Activated CD4-positive, alpha-beta memory T cell treated with anti-CD3 and anti-CD28 coated beads, Interleukin-2, amount 10 ng/mL, durations not matched to agents 7 days and 5 days (primary cell): ENCODE data around the gene METRN. TPM values are rescaled to one million over a fixed set of nuclear protein-coding genes. Genes with fewer than 3 reads are reported as not detected.
A peak's percentile ranks its signal among the peaks of the same experiment; 100 is the strongest.
"Not testable (repeated sequence)": the region's sequence is repeated elsewhere in the genome, so short reads cannot be mapped to it uniquely, and the experiment has no call there.

Experiments used
- CTCF ChIA-PET: fragments of 350-600 bp; sonication (Branson Sonifier 250); formaldehyde crosslinking; loops from one replicate; lab custom pipeline; 2021; ENCODE audit warnings: antibody characterized with exemption, inconsistent platforms; lab: Charles Lee
- POLR2A ChIA-PET: fragments of 350-600 bp; sonication (Branson Sonifier 250); formaldehyde crosslinking; loops from one replicate; lab custom pipeline; 2021; ENCODE audit warnings: antibody characterized with exemption; lab: Charles Lee
- DNase-seq: peaks from one replicate; pipeline ENCODE4 v3.0.0-alpha.2; 2020
- H3K27ac Mint-ChIP-seq: one replicate; pipeline ENCODE4 v1.8.0; 2021; ENCODE audit warnings: mild to moderate bottlenecking, mixed read lengths
- H3K27me3 Mint-ChIP-seq: one replicate; pipeline ENCODE4 v1.8.0; 2021; ENCODE audit warnings: mixed read lengths
- H3K36me3 Mint-ChIP-seq: one replicate; pipeline ENCODE4 v1.8.0; 2021; ENCODE audit warnings: low read depth, mixed read lengths
- H3K4me1 Mint-ChIP-seq: one replicate; pipeline ENCODE4 v1.8.0; 2021; ENCODE audit warnings: mixed read lengths
- H3K4me3 Mint-ChIP-seq: one replicate; pipeline ENCODE4 v1.8.0; 2021; ENCODE audit warnings: mild to moderate bottlenecking, mixed read lengths
- H3K9me3 Mint-ChIP-seq: one replicate; pipeline ENCODE4 v1.8.0; 2021; ENCODE audit warnings: mixed read lengths
- total RNA-seq, 2 experiments: library from RNA; stranded (reverse); gene quantifications; one replicate each; pipeline ENCODE4 v1.2.3, GENCODE V29; 2021

Gene METRN
- total RNA-seq, 2 experiments from 2014 or later = 4.4 to 6.2 TPM

DNA sequence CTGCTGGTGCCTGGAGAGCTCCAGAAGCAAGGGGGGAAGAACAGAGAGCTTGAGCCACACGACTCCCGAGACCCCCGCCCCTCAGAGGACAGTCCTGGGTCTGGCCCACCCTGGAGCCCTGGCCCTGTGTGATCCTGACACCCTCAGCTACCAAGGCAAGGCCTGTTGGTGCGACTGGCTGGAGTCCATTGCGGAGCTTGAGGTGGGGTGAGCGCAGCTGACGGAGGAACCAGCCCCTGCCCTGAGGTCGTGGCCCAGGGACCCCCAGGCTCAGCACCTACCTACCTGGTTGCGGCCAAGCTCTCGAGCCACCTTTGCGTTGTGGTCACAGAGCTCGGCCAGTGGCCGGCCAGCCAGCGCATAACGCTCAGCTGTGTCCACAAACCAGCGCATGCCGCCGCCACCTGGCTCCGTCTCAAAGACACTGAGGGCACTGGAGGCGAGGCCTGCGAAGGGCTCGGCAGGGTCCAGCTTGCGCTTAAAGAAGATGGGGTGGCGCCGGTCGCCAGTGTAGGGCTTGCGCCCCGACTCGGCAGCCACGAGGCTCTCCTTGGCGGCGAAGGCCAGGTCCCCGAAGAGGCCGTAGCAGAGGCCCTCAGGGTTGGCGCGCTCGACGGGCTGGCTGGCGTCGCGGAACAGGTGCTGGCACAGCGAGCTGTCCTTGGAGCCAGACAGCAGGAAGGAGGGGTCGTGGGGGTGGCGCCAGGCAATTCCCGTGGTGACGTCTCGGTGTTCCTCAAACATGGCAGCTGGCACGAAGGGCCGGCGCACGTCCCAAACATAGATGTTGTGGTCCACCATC lies 28.3 kb upstream of the METRN start:
- no peak for DNase-seq
- CTCF ChIA-PET = interaction anchor here (0.9 to 1.3 kb wide), 2 partner anchors 9 to 19 kb away, joined by 3 to 4 read pairs; partner anchors contain the start of gene RHOT2
- Mint-ChIP-seq H3K4me3 (no peak overlapping the region), H3K9me3 (no peaks in the 10 kb centered on the region), H3K27me3 (no peaks in the 10 kb centered on the region), H3K27ac (no peak overlapping the region), H3K36me3 (peaks cover 25% of the 10 kb centered on the region), H3K4me1 (peaks cover 51% of the 10 kb centered on the region)
- POLR2A ChIA-PET = interaction anchor here (1.0 kb wide), 1 partner anchor 9 kb away, joined by 3 read pairs; no protein-coding TSS in a partner anchor

DNA sequence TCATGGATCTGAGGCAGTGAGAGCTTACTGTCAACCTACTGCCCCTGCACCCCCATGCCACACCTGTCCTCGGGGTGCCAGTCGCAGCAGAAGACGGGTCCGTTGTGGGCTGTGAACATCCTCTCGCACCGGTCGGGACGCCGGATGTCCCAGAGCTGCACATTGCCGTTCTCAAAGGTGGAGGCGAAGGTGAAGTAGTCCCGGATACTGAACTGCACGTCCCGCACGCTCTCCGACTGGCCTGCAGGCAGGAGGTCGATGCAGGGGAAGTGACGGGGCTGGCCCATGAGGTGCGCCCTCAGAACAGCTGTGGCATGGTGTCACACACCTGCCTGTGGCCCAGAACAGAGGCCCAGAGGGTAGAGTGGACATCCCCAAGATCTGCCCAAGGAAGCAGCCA lies 27.4 kb upstream of the METRN start:
- Mint-ChIP-seq H3K4me1 (peaks cover 46% of the 10 kb centered on the region), H3K36me3 (peaks cover 19% of the 10 kb centered on the region), H3K9me3 (no peaks in the 10 kb centered on the region), H3K27ac (no peak overlapping the region), H3K27me3 (no peaks in the 10 kb centered on the region), H3K4me3 (no peak overlapping the region)
- no peak for DNase-seq
- ChIA-PET POLR2A (interaction anchor here (1.0 kb wide), 1 partner anchor 9 kb away, joined by 3 read pairs; no protein-coding TSS in a partner anchor), CTCF (no interaction called here)

DNA sequence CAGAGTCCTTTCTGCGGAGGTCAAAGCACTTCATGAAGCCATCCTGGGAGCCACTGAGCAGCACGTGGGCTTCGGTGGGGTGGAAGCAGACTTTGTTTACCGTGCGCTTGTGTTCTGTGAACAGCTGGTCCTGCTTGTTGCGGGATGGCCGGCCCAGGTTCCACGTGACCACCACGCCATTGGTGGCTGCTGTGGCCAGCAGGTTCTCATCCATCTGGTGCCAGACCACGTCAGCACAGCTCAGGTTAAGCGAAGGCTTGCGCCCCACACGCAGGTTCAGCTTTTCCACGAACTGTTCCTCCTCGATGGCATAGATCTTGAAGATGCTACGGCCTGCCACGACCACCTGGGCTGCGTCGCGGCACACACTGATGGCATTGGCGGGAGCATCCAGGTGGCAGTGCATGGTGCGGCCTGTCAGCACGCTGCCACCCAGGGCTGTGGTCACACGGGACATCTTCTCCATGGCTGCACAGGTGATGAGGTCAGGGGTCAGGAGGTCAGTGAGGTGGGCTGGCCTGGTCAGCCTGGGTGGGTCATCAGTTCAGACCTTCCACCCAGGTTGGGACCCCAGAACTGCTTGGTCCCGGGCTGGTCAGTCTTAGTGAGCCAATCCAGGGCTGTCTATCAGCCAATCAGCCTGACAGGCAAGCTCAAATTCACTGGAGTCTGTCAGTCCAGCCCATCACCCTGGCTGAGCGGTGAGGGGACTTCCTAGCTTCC lies 25.6 kb upstream of the METRN start:
- ChIA-PET POLR2A (interaction anchor here (0.9 to 3.3 kb wide), 16 partner anchors 9 to 731 kb away, joined by 3 to 35 read pairs (median 6); partner anchors contain the start of genes ANTKMT, CHTF18, MCRIP2 and METTL26), CTCF (interaction anchor here (1.0 kb wide), 2 partner anchors 14 to 31 kb away, joined by 3 read pairs; partner anchors contain the start of gene RHBDL1)
- DNase-seq = no peak
- Mint-ChIP-seq H3K27me3 (no peaks in the 10 kb centered on the region), H3K9me3 (no peaks in the 10 kb centered on the region), H3K27ac (peak overlapping the region; percentile 85), H3K4me3 (peak overlapping the region; percentile 84), H3K4me1 (peaks cover 37% of the 10 kb centered on the region), H3K36me3 (peaks cover 12% of the 10 kb centered on the region)

DNA sequence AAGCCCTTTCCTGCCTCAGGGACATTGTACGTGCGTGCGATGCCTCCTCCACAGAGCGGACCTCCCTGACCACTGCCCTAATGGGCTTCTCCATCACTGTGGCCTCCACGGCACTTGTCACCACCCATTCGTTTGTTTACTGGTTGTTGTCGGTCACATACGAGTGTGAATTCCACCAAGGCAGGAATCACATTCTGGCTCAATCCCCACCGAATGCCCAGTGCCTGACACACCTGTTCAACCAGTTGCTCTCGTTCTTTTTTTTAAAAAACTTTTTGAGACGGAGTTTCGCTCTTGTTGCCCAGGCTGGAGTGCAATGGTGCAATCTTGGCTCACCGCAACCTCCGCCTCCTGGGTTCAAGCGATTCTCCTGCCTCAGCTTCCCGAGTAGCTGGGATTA lies 23.7 kb upstream of the METRN start:
- DNase-seq, CTCF ChIA-PET, H3K27me3 Mint-ChIP-seq, H3K9me3 Mint-ChIP-seq, H3K27ac Mint-ChIP-seq: not testable (repeated sequence)
- Mint-ChIP-seq H3K4me3 (peak overlapping the region; percentile 55), H3K4me1 (peaks cover 41% of the 10 kb centered on the region), H3K36me3 (peaks cover 11% of the 10 kb centered on the region)
- POLR2A ChIA-PET = interaction anchor here (1.1 to 3.3 kb wide), 4 partner anchors 11 to 41 kb away, joined by 3 to 35 read pairs (median 13); partner anchors contain the start of genes CCDC78, RHBDL1, STUB1 and WDR90

DNA sequence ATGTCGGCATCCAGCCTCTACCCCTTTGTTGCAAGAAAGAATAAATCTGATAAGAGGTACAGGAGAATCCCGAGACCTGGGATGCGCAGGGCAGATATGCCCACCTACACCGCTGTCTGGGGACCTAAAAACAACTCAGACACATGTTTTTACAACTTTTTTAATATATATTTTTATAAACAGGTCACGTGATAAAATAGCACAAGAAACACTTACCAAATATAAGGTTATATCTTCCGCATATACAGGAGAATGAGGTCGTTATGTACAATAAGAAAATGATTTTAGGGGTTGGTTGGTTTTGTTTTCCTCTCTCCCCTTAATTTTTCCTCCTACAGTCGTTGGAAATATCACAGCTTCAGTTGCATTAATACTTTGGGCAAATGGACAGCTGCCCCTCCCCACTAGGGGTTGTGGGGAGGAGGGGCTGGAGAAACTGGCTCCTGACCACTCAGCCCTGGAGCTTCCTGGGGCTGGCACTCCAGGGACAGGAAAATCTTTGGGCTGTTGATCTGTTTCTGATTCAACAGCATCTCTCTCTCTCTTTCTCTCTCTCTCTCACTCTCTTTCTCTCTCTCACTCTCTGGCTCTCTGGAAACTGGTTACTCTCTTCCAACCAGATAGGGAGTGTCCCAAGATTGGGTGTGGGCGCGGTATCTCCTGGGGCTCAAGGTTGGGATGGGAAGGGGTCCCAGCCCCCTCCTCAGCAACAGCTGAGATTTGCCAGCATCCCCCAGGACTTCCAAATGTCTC lies 22.4 kb upstream of the METRN start:
- peaks cover 3% of the 10 kb centered on the region for H3K27me3 Mint-ChIP-seq
- ChIA-PET CTCF (no interaction called here), POLR2A (interaction anchor here (1.0 to 1.4 kb wide), 3 partner anchors 10 to 23 kb away, joined by 3 to 4 read pairs (median 4); partner anchors contain the start of genes METRN and STUB1)
- H3K36me3 Mint-ChIP-seq = peaks cover 7% of the 10 kb centered on the region
- DNase-seq = no peak
- no peak overlapping the region for H3K4me3 Mint-ChIP-seq
- H3K9me3 Mint-ChIP-seq = no peaks in the 10 kb centered on the region
- no peak overlapping the region for H3K27ac Mint-ChIP-seq
- peaks cover 50% of the 10 kb centered on the region for H3K4me1 Mint-ChIP-seq

DNA sequence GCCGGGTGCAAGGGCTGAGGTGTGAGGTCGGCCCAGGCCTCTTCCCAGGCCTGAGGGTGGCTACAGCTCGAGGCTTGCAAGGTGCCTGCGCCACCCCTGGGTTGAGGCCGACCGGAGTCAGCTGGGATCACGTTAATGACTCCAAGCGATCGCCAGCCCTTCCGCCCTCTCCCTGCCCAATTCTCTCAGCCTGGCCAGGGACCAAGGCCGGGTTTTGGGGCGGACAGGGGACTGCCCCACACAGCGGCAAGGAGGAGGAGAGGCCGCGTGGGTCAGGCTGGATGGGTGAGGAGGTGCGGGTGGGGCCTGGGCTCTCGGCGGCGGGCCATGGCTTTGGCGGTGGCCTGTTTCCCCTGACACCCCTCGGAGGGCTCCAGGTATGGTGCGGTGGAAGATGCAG lies 21.6 kb upstream of the METRN start:
- POLR2A ChIA-PET = interaction anchor here (1.0 to 3.1 kb wide), 4 partner anchors 9 to 22 kb away, joined by 3 to 22 read pairs (median 4); partner anchors contain the start of genes METRN and STUB1
- Mint-ChIP-seq H3K27ac (no peak overlapping the region), H3K27me3 (peaks cover 3% of the 10 kb centered on the region), H3K9me3 (no peaks in the 10 kb centered on the region), H3K4me3 (peak overlapping the region; percentile 37), H3K4me1 (peaks cover 56% of the 10 kb centered on the region), H3K36me3 (peaks cover 5% of the 10 kb centered on the region)
- CTCF ChIA-PET = no interaction called here
- no peak for DNase-seq

DNA sequence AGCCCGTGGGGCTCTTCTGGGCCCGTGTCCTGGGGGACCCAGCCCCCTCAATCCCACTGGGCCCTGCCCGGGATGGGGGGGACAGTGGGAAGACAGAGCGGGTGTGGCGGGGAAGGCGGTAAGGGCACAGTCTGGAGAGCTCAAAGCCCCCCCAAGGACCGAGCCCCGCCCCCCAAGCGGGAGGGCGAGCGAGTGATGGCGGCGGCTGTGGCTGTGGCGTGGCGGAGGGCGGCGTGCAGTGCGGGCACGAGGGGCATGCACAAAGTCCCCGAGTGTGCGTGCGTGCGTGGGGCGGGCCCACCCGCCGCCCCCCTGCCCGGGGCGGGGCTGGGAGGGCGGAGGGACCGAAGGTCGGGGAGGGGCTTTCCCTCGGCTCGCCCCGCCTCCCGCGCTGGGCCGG lies 21.2 kb upstream of the METRN start:
- Mint-ChIP-seq H3K4me1 (peaks cover 54% of the 10 kb centered on the region), H3K36me3 (peaks cover 5% of the 10 kb centered on the region), H3K27ac (no peak overlapping the region), H3K4me3 (peak overlapping the region; percentile 37), H3K27me3 (peaks cover 3% of the 10 kb centered on the region), H3K9me3 (no peaks in the 10 kb centered on the region)
- DNase-seq = no peak
- ChIA-PET CTCF (no interaction called here), POLR2A (interaction anchor here (3.1 kb wide), 1 partner anchor 13 kb away, joined by 22 read pairs; the partner anchor contains the start of gene STUB1)

DNA sequence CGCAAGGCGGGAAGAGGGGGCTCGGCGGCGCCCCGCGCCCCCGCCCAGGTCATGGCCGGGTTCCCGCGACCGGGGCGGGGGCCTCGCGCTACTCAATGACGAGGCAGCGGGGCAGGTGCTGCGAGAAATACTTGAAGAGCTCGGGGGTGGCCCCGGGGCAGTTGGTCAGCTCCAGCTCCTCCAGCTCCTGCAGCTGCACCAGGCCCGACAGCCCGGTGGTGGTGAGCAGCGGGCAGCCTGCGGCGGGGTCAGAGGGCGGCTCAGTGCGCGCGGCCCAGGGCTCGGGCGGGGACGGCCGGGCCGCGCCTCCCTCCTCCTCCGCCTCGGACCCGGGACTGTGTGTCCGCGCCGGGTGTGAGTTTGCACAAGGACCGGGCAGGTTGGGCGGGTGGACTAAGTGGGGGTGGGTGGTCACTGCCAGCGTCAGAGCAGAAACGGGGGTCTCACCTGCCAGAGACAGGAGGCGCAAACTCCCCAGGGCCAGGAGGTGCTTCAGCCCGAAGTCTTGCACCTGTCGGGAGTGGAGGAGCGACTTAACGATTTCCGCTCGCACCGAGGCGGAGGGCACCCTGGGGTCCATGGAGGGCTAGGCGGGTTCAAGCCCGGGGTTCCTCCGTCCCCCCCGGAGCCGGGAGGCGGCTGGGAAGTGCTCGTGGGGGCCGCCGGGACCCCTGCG lies 20.6 kb upstream of the METRN start:
- H3K4me1 Mint-ChIP-seq = peaks cover 54% of the 10 kb centered on the region
- DNase-seq = no peak
- no peaks in the 10 kb centered on the region for H3K9me3 Mint-ChIP-seq
- CTCF ChIA-PET = interaction anchor here (2.0 kb wide), 1 partner anchor 19 kb away, joined by 10 read pairs; no protein-coding TSS in a partner anchor
- H3K27me3 Mint-ChIP-seq = peaks cover 3% of the 10 kb centered on the region
- H3K4me3 Mint-ChIP-seq = peak overlapping the region; percentile 73
- peaks cover 5% of the 10 kb centered on the region for H3K36me3 Mint-ChIP-seq
- H3K27ac Mint-ChIP-seq = no peak overlapping the region
- POLR2A ChIA-PET = interaction anchor here (1.0 to 3.3 kb wide), 7 partner anchors 9 to 58 kb away, joined by 3 to 22 read pairs (median 5); partner anchors contain the start of genes ANTKMT and STUB1

DNA sequence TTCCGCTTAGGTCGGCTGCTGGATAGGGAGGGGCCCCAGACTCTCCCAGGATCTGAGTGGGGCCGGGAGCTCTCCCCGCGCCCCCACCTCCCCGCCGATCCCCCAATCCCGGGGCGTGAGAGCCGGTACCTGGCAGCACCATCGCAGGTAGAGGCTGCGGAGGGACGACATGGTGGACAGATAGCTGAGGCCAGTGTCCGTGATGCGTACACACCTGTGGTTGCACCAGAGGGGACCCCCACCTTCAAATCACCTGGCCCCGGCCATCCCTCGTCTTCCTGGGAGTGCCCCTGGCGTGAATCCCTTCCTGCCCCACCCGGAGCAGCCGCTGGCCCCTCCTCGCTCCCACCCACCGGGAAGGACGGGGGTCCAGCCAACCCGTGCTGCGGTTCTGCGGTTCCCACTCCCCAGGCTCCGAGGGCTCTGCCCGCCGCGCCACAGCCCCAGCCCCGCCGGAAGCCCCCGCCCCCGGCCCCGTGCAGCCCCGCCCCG lies 20.0 kb upstream of the METRN start:
- Mint-ChIP-seq H3K36me3 (peaks cover 5% of the 10 kb centered on the region), H3K27ac (no peak overlapping the region), H3K27me3 (peaks cover 5% of the 10 kb centered on the region), H3K9me3 (no peaks in the 10 kb centered on the region), H3K4me1 (peaks cover 56% of the 10 kb centered on the region), H3K4me3 (peak overlapping the region; percentile 49)
- ChIA-PET POLR2A (interaction anchor here (0.9 to 3.3 kb wide), 19 partner anchors 8 to 107 kb away, joined by 3 to 22 read pairs (median 4); partner anchors contain the start of genes ANTKMT, CHTF18, CIAO3 and JMJD8), CTCF (interaction anchor here (1.0 to 2.0 kb wide), 5 partner anchors 9 to 27 kb away, joined by 3 to 10 read pairs (median 4); partner anchors contain the start of genes RHOT2 and STUB1)
- no peak for DNase-seq

DNA sequence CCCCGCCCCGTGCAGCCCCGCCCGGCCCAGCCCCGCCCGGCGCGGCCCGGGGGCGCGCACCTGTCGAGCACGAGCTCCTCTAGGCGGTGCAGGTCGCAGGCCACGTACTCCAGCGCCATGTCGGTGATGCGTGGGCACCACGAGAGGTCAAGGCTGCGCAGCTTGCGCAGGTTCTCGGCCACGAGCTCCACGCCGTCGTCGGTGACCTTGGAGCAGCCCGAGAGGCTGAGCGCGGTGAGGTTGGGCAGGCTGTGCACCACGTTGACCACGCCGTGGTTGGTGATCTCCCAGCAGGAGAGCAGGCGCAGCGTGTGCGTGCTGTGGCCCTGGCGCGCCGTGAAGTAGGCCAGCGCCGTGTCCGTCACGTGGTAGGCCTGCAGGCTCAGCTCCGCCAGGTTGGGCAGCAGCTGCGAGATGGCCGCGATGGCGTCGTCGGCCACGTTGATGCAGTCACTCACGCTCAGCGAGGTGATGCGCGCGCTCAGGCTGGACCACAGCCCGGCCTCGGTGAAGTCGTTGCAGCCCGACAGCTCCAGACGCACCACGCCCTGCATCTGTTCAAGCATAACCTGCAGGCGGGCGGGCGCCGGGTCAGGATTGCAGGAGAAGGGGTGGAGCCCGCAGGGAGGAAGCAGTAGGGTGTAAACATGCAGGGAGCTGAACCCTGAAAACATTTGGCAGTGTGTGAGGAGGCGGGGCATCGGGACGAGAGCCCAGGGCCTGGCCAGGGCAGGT lies 19.4 kb upstream of the METRN start:
- Mint-ChIP-seq H3K9me3 (no peaks in the 10 kb centered on the region), H3K4me3 (peak overlapping the region; percentile 79), H3K4me1 (peaks cover 57% of the 10 kb centered on the region), H3K27ac (peak overlapping the region; percentile 92), H3K27me3 (peaks cover 8% of the 10 kb centered on the region), H3K36me3 (peaks cover 5% of the 10 kb centered on the region)
- peak; percentile 81 for DNase-seq
- ChIA-PET POLR2A (interaction anchor here (0.8 to 3.3 kb wide), 22 partner anchors 8 to 839 kb away, joined by 3 to 22 read pairs (median 4); partner anchors contain the start of genes ANTKMT, CHTF18, CIAO3 and JMJD8), CTCF (interaction anchor here (1.0 to 2.0 kb wide), 5 partner anchors 9 to 28 kb away, joined by 3 to 10 read pairs (median 4); partner anchors contain the start of genes RHOT2 and STUB1)
